Measurements from ENCODE around the gene ZCCHC8.

DNA sequence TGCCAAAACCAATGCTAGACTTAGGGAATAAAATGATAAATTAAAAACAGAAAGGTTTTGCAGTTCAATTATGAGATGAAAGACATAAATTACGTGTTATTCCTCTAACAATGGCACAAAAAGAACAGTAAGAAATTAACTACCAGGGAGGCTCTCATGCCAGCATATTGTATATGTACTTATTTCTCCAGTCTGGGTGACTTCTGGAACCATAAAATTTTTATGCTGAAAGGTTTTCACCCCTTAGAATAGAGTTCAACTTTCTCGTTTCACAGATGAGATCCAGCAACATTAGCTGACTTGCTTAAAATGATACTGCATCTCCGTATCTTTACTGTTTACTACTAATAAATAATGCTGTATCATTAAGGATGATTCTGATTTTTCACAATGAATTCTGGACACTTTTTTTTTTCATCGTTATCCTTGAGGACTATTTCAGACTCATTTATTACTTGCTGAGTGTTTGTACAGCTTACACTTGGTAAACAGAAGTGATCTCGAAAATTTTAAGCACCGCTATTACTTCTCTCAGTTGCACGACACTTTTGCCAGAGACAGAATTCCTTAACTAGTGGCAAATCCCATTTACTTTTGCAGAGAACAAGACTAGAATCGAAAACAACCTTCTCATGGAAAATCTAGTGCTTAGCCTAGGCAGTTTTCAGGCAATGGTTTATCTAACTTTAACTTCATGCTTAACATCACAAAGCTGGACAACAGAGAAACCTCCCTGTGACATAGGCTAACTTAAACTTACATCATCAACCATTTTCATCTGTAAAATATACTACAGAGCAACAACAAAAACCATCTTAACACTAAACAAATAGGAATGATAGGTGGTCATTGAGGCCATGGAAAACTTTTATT lies 23.4 kb upstream of the ZCCHC8 start:
- no peak for TF ChIP-seq POLR2A (IDR thresholded peaks at IDR 0.05)
- TF ChIP-seq, protein P1, sequence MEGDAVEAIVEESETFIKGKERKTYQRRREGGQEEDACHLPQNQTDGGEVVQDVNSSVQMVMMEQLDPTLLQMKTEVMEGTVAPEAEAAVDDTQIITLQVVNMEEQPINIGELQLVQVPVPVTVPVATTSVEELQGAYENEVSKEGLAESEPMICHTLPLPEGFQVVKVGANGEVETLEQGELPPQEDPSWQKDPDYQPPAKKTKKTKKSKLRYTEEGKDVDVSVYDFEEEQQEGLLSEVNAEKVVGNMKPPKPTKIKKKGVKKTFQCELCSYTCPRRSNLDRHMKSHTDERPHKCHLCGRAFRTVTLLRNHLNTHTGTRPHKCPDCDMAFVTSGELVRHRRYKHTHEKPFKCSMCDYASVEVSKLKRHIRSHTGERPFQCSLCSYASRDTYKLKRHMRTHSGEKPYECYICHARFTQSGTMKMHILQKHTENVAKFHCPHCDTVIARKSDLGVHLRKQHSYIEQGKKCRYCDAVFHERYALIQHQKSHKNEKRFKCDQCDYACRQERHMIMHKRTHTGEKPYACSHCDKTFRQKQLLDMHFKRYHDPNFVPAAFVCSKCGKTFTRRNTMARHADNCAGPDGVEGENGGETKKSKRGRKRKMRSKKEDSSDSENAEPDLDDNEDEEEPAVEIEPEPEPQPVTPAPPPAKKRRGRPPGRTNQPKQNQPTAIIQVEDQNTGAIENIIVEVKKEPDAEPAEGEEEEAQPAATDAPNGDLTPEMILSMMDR (IDR thresholded peaks at IDR 0.05) = no peak
